ENCODE results near the gene CPA4.
"Not testable (repeated sequence)": the region's sequence is repeated elsewhere in the genome, so short reads cannot be mapped to it uniquely, and the experiment has no call there.

CPA4 gene

DNA sequence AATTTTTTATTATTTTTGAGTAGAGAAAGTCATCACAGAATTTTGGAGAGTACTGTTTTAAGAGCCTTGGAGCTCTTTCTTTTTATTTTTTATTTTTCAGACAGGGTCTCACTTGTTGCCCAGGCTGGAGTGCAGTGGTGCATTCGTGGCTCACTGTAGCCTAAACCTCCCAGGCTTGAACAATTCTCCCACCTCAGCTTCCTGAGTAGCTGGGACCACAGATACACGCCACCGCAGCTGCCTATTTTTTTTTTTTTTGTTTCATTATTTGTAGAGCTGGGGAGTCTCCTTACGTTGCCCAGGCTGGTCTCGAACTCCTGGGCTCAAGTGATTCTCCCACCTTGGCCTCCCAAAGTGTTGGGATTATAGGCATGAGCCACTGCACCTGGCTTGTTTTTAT is 10.6 kb downstream of the CPA4 start:
- no peak for DNase-seq

DNA sequence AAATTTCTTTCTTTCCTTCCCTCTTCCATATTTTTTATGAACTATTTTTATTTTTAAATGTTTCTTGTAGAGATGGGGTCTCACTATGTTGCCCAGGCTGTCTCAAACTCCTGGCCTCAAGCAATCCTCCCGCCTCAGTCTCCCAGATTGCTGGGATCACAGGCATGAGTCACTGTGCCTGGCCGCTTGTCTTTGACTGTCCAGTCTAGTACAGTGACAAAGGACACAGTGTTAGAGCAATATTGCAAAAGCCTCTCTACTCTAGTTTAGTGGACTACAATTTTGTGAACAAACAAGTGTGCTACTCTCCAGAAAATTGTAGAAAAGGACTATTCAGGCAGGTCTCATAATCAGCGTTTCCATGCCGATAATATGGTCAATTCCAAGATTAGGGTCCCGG is 11.0 kb downstream of the CPA4 start:
- no peak for DNase-seq

DNA sequence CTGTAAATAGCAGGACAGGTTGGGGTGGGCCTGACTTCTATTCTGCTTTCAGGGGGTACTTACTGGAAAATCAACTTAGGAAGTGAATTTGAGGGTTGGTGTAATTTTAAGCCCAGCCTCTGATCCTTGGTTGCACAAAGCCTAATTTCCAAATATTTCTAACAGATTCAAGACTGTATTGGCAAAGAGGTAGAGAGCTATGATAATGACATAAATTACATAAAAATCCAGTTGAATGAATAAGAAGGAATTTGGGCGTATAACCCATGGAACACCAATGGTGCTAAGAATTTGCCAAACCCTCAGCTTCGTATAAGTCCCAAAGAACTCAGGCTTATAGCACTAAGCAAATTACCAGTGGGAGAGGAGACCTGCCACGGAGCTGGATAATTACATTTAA is 11.9 kb downstream of the CPA4 start:
- DNase-seq: no peak

DNA sequence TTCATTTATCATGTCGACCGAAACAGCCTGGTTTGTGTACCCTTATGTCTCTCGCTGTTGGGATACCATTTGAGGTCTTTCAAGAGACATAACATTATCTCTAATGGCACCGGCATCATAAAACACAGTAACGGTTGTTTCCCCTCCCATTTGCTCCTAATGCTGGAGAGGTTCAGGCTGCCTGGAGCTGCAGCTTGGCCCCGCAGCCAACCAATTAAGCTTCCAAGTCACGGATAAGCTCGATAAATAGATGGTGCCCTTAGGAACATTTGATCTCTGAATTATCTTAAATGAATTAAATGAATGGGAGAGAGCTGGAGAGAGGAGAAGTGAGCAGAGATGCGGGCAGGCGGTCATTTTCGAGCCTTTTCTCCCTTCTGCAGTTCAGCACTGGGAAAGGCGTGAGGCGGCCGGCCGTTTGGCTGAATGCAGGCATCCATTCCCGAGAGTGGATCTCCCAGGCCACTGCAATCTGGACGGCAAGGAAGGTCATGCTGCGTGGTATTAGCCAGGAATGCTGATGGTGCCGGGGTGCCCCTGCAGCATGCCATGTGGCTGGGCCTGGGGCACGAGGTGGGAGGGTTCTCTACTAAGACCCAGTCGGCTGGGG is 12.6 kb downstream of the CPA4 start:
- DNase-seq: no peak

DNA sequence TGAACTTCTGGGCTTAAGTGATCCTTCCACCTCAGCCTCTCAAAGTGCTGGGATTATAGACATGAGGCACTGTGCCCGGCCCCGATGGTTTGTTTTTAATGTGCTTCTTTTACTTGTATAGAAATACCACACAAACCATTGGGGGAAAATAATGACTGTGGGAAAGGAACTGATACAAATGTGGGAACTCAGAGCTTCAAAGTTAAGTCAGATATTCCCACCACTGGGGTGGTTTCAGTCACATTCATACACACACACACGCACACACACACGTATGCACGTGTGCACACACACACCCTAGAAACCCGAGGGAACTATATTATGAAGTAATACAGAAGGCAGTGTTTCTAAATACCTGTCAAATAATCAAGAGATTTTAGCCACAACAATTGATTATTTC is 17.0 kb downstream of the CPA4 start:
- no peak for DNase-seq

DNA sequence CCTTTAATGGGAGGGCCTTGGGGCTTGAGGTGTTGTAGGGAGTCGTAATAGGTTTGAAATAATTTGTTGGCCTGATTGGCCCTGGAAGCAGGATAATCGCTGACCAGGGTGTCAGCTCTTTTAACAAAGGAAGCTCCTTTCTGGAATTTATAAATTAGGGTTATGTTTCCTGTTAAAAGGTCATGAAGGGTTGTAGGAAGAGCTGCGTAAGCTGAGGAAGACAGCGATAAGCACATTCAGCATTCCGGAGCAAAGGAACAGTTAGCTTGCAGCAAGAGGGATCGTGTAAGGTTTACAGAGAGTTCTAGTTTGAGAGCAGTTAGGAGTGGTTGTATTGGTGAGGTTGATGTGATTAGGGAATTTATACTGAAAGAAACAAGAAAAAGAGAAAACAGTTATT is 21.3 kb downstream of the CPA4 start:
- DNase-seq: no peak

DNA sequence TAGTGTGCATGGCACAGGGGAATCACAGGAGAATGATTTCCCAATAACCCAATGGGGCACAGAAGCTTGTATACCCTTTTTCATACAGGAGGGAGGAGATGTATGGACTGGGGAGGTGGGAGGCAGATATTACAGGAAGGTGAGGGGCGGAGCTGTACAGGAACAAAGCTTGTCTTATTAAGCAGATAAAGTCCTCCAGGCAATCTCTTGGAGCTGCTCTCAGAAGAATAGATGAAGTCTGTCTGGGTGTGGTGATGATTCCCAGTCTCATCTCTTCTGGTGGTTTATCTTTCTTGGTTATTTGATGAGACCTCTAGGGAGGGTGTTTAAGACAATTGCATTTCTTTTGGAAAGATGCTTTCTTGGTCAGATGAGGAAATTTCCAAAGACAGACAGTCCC is 26.6 kb downstream of the CPA4 start:
- DNase-seq: no peak

DNA sequence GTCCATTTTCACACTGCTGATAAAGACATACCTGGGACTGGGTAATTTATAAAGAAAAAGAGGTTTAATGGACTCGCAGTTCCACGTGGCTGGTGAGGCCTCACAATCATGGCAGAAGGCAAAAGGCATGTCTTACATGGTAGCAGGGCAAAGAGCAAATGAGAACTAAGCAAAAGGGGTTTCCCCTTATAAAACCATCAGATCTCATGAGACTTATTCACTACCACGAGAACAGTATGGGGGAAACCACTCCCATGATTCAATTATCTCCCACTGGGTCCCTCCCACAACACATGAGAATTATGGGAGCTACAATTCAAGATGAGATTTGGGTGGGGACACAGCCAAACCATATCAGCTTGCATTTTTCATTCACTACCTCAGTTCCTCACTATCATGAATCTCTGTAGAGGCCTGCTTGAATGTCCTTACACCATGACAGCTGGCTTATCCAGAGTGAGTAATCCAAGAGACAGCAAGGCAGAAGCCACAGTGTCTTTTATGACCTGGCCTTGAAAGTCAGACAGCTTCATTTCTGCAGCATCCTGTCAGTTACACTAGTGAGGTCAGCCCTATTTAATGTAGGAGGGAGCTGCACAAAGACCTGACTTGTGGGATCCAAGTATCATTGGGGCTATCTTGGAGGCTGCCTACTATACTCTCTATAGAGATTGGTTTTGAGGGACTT is 28.7 kb downstream of the CPA4 start:
- not testable (repeated sequence) for DNase-seq

DNA sequence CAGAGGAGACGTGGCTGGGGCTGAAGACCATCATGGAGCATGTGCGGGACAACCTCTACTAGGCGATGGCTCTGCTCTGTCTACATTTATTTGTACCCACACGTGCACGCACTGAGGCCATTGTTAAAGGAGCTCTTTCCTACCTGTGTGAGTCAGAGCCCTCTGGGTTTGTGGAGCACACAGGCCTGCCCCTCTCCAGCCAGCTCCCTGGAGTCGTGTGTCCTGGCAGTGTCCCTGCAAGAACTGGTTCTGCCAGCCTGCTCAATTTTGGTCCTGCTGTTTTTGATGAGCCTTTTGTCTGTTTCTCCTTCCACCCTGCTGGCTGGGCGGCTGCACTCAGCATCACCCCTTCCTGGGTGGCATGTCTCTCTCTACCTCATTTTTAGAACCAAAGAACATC is 29.7 kb downstream of the CPA4 start:
- DNase-seq: no peak

DNA sequence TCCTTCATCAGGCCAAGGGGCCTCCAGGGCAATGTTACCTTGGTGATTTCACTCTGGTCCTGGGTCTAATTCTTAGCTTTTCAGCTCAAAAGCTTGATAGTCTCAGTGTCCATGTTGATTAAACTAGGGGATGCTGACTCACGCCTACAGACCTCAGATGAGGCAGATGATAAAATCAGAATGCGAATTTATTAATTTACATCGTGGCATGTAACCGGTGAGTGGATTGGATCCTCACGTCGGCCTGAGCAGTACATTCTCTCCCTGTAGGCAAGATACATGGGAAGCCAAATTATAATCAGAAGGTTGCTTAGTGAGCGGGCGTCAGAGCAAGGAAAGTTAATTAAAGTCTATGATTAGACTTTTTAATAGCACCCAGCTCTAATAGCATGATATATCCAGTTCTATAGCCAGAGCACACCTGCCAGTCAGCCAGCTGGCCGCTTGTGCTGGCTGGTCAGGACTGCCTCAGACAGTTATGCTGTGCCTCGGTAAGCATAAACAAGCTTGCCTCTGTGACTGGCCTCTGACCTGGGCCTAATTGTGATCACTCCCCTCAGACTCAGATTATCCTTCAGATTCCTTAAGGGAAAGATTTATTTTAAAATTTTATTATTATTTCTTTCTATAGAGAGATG is 31.5 kb downstream of the CPA4 start:
- DNase-seq: no peak

DNA sequence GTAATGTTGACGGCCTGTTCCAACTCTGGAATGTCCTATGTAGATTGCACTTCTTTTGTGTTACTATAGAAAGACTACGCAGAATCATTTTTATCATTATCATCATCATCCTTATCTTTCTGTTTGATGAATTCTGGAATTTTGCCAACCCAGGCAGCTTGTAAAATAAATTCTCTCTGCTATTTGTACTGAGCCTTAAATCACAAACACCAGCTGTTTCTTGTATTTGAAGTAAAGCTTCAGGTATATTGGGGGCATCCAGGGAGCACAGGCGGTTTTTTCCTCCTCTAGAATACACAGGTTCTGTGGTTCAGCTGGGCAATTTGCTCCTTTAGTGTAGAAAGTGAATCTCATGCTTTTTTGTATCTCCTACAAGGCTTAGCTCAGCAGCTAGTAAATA is 36.7 kb downstream of the CPA4 start:
- DNase-seq: no peak

DNA sequence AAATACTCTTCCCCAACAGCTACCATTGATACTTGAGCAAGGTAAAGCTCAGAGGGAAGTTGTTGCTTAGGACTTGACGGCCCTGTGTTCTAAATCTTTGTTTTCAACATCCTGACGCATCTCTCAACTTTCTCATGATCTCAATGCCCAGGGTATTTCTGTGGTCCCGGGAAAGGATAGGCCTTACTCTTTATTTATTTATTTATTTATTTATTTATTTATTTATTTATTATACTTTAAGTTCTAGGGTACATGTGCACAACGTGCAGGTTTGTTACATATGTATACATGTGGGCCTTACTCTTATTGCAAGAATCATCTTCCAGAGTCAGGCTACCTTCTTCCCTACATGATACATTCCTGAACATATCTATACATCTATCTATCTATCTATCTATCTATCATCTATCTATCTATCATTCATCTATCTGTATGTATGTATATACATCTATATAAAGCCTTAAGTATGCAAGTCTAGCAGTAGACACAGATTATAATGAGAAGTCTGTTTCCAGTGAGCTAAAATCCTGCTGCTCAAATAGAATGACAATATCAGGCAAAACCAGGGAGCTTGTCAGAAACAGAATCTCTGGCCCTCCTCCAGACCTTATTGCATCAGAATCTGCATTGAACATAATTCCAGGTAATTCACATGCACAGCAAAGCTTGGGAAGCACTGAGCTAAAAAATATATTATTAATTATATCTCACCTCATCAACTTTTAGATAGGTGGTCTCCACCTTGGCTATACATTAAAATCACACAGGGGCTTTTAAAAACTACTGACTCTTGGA is 39.5 kb downstream of the CPA4 start:
- DNase-seq: no peak

DNA sequence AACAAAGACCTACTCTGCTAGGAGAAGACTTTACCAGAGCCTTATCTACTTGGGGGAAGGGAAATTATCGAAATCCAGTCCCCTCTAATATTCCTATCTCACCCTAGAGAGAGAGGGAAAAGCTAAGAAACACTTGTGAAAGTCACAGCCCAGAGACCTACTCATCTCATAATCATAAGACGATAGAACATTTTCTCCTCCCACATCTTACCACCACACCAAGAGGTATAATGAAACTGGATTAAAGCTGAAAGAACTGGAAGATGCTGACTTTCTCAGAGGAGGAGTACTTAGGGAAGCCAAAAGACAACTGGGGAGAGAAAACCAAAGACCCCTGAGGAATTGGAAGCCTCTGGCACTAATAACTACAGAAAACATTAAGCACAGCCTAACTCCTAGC is 40.9 kb downstream of the CPA4 start:
- DNase-seq: no peak

DNA sequence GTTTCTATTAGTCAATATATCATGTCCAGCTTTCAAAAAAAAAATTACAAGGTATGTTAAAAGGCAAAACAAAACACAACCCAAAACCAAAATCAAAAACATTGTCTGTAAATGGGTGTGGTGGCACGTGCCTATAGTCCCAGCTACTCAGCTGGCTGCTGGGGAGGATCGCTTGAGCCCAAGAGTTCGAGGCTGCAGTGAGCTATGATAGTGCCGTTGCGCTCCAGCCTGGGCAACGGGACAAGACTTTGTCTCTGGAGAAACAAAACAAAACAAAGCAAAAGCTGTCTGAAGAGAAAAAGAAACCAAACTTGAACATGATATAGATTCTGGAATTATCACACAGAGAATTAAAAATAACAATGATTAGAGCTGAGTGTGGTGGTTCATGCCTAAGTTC is 41.3 kb downstream of the CPA4 start:
- DNase-seq: no peak

DNA sequence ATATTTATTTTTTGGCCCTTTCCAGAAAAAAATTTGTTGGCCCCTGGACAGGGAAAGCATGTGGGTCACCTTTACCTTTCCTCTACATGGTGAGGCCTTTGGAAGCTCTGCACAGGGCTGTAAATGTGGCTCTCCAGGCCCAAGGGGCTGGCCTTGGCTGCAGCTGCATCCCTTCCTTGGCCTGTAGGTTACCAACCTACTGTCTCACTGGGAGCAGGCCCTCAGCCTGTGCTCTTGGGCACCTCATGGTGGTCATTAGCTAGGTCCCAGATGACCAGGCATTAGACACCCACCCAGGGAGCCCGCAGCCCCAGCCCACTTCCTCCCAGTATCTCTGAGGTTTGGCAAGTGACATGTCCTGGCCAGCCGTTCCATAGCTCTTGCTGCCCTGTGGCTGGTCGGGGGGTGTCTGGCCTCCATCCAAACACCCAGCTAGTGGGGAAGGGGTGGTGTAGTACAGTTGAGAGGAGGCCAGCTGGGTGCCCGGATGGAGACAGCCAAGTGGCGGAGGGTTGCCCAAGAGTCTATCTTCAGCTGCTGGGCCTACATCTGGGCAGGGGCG is 44.5 kb downstream of the CPA4 start:
- no peak for DNase-seq

DNA sequence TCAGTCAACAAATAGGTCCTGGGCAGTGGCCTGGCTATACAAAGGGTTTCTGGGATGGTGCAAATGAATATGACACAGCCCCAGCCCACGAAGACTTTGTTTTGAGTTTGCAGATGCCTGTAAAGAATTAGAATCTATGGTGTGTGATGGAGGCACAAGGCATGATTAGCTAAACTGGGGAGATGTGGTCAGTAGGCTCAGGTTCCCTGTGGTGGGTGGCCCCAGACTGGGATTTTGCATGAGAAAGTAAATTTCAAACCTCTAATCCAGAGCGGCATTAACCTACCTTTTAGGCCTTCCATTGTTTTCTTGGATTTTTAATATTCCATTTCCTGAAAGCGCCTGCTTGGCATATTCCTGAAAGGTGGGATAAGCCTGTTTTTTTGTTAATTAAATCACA is 45.3 kb downstream of the CPA4 start:
- no peak for DNase-seq

DNA sequence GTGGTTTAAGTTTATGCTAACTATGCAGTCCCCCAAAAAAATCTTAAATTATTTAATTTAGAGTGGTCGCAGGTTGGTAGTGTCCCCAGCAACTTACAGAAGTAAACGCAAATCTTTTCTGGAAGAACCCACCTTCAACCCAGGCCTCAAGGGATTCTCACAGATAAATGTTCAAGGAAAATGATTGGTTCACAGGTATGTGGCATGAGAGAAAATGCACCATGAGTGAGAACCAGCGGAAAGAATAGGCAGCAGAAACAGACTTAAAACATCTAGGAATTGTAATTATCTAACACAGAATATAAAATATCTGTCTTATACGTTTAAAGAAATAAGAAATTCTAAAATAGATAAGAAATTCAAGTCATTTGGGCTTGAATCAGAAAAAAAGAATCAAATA is 48.9 kb downstream of the CPA4 start:
- DNase-seq: no peak

DNA sequence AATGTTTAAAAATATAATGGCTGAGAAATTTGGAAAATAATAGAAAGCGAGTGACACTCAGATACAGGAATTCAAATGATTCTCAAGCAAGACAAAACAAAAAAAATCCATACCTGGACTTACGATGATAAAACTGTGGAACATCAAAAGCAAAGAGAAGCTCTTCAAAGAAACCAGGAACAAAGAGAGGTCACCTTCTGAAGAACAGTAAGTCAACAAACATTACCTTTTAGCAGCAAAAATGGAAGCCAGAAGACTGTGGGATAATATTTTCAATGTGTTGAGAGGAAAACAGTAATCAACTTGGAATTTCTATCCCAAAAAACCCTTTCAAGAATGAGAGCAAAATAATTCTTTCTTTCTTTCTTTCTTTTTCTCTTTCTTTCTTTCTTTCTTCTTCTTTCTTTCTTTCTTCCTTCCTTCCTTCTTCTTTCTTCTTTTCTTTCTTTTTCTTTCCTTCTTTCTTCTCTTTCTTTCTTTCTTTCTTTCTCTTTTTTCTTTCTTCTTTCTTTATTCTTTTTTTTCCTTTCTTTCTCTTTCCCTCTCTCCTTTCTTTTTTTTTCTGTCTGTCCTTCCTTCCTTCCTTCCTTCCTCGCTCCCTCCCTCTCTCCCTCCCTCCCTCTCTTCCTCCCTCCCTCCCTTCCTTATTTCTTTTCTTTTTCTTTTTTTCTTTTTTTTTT is 49.9 kb downstream of the CPA4 start:
- DNase-seq: no peak

DNA sequence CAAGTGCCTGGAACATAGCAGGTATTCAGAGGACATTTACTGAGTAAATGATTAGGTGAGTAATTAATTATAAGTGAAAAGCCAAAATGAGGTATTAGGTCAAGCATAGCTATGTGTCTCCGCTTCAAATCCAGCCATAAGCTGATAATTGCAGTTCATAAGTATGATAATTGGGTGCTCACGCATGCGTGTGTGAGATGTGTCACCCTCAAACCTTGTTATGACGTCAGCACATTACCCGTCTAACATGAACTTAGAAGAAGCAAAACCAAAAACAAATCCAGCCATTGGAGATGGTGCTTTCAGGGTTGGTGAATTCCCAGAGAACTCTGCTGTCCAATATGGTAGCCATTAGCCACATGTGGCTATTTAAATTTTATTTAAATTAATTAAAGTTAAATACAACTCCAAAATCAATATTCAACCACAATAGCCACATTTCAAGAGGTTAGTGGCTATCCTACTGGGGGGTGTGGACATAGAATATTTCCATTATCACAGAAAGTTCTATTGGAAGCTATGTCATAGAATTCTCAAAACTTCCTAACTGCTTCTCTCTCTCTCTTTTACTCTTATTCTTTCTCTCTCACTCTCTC is 51.4 kb downstream of the CPA4 start, which contains the start of gene CPA5:
Gene CPA5, plus strand, starts transcription at position 546 of the 596 bp plus-strand sequence. CDS start 1,670 bp downstream, outside the sequence.
- no peak for DNase-seq

DNA sequence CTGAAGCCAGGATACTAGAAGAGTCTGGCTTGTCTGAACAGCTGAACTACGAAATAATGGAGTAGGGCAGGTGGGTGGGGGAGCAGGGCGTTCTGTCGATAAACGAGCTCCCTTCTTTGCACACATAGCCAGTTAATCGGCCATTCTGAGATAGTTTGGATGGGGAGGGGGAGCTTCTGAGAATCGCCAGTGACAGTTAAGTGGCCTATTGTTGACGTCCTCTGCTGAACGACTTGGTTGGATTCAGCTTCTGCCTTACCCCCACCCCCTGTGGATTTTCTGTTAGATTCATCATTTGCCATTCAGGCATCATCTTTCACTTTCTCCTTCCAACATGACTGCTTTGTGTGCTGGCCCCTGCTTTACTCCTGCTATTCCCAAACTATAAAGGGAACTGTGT is 52.2 kb downstream of the CPA4 start:
- no peak for DNase-seq

DNA sequence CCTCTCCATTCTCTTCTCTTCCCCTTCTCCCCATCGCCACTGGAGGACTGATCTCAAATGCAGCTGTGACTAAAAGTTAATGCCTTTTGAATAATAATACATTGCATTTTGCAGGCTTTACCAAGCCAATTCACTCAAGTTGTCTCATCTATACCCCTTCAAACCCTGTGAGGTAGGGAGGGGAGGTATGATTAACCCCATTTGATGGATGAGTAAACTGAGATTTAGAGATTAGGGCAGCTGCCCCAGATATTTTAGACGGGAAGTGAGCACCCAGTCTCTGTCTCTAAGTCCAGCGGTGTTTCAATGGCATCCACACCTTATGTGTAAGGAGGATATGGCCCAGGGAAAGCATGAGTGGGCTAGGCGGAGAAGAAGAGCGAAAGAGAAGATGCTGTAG is 52.8 kb downstream of the CPA4 start:
- no peak for DNase-seq

DNA sequence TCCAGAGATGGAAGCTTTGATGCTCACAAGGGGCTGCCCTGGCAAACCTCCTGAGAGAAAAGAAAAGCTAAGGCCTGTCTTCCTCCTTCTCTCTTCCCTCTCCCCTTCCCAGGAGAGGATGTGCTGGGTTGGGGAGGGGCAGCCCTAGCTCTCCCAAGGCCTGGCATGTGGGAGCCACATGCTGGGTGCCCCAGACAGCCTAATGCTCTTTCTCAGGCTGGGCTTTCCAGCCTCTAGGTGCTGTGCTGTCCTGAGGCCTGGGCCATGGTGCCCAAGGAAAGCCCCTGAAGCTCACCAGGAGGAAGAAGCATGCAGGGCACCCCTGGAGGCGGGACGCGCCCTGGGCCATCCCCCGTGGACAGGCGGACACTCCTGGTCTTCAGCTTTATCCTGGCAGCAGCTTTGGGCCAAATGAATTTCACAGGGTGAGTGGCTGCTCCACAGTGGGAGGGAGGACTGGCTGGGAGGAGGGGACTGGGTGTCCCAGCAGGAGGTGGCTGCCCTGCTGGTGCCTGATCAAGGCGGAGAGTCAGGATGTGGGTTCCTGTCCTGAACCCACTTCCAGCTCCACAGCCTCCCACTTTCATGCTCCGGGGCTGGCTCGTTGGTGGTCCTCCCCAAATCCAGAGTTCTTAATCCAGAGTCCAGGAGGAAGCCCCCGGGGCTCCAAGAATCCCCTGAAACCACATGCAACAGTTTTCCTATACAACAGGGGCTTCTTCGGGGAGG is 53.4 kb downstream of the CPA4 start:
- DNase-seq: no peak

All from NCI-H446 (cell line).